Activated CD8-positive, alpha-beta memory T cell treated with anti-CD3 and anti-CD28 coated beads for 36 hours (primary cell): Measurements from ENCODE around the gene SMG5. TPM values are rescaled to one million over a fixed set of nuclear protein-coding genes. Genes with fewer than 3 reads are reported as not detected.

ENCODE experiments used
- CTCF ChIA-PET: fragments of 350-600 bp; sonication (Branson Sonifier 250); formaldehyde crosslinking; loops from one replicate; lab custom pipeline; 2021; ENCODE audit warnings: antibody characterized with exemption; lab: Charles Lee
- POLR2A ChIA-PET: fragments of 350-600 bp; sonication (Branson Sonifier 250); formaldehyde crosslinking; loops from one replicate; lab custom pipeline; 2021; ENCODE audit warnings: antibody characterized with exemption; lab: Charles Lee
- total RNA-seq, 2 experiments: library from RNA; stranded (reverse); gene quantifications; one replicate each; pipeline ENCODE4 v1.2.3, GENCODE V29; 2021

Gene SMG5
- total RNA-seq, 2 experiments from 2014 or later: 109 to 112 TPM

DNA sequence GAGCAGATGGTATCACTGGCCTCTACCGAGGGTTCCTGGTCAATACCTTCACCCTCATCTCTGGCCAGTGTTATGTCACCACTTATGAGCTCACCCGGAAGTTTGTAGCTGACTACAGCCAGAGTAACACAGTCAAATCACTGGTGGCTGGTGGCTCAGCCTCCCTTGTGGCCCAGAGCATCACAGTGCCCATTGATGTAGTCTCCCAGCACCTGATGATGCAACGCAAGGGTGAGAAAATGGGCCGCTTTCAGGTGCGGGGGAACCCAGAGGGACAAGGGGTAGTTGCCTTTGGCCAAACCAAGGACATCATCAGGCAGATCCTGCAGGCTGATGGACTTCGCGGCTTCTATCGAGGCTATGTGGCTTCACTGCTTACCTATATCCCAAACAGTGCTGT is 82.6 kb downstream of the SMG5 start:
- CTCF ChIA-PET: interaction anchor here (1.2 to 2.6 kb wide), 3 partner anchors 13 to 59 kb away, joined by 3 to 19 read pairs (median 7); partner anchors contain the start of gene PMF1
- POLR2A ChIA-PET: interaction anchor here (0.5 to 4.2 kb wide), 2 partner anchors 13 to 25 kb away, joined by 5 to 27 read pairs; partner anchors contain the start of gene PMF1

Other genes starting within 250 kb of the SMG5 start
- gene UBQLN4, start 229.0 kb downstream of the SMG5 start, total RNA-seq: 10 to 100 TPM; 53.8 to 55.4 TPM
- gene LAMTOR2, start 228.0 kb downstream of the SMG5 start, total RNA-seq: 10 to 100 TPM; 63.5 to 65.9 TPM
- under 1 TPM in 1 of 2 experiments, not detected in 1; 0.46 TPM for gene RAB25, start 221.7 kb downstream of the SMG5 start, total RNA-seq
- gene MEX3A, start 200.4 kb downstream of the SMG5 start, total RNA-seq: under 1 TPM; 0.65 to 0.67 TPM
- 10 to 100 TPM; 95.3 to 95.9 TPM for gene LMNA, start 168.1 kb downstream of the SMG5 start, total RNA-seq
- gene SEMA4A, start 129.2 kb downstream of the SMG5 start, total RNA-seq: 10 to 100 TPM; 18.4 to 18.8 TPM
- 10 to 100 TPM; 26.7 to 31.0 TPM for gene SLC25A44, start 88.7 kb downstream of the SMG5 start, total RNA-seq
- gene PMF1, start 69.8 kb downstream of the SMG5 start, total RNA-seq: 10 to 100 TPM; 79.7 to 82.9 TPM
- 1 to 10 TPM; 1.8 to 2.2 TPM for gene BGLAP, start 40.6 kb downstream of the SMG5 start, total RNA-seq
- gene PAQR6, start 34.8 kb downstream of the SMG5 start, total RNA-seq: 1 to 10 TPM; 2.3 to 2.5 TPM
- gene TMEM79, start 1.5 kb upstream of the SMG5 start, total RNA-seq: 10 to 100 TPM; 10.1 to 10.2 TPM
- 10 to 100 TPM; 20.3 to 20.6 TPM for gene GLMP, start 12.9 kb upstream of the SMG5 start, total RNA-seq
- gene VHLL, start 16.5 kb upstream of the SMG5 start, total RNA-seq: not detected
- 100 to 1,000 TPM; 500 to 528 TPM for gene CCT3, start 55.5 kb upstream of the SMG5 start, total RNA-seq
- gene TSACC, start 55.7 kb upstream of the SMG5 start, total RNA-seq: under 1 TPM in 1 of 2 experiments, not detected in 1; 0.36 TPM
- not detected for gene RHBG, start 86.4 kb upstream of the SMG5 start, total RNA-seq
- 10 to 100 TPM; 30.8 to 31.8 TPM for gene MEF2D, start 217.9 kb upstream of the SMG5 start, total RNA-seq